GM19193 (cell line): Measurements from ENCODE around the gene DICER1.

Source experiments
- POLR2A ChIP-seq: IDR thresholded peaks from 4 replicates; pipeline ENCODE4 v1.6.1; 2011; ENCODE audit not compliant: insufficient read depth, insufficient read length; ENCODE audit errors: extremely low read depth

Gene DICER1

DNA sequence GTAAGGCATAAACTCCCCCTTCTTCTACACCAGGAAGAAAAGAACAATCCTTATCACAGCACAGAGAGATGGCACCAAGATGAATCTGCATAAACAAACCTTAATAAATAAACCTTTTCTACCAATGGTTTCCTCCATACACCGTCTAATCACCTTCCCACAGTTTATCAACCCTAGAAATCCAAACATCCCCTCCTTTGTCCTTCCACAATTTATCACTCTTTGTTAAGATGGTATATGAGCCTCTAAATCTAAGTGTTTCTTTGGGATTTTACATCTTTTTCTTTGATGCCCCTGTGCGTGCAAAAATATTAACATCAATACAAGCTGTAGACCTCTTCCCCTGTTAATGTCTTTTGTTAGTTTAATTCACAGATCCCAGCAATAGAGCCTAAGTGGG lies 12.5 kb downstream of the DICER1 start:
- no peak for TF ChIP-seq POLR2A

GRCh38 chr14:95143808-95144620 lies 13.3 kb downstream of the DICER1 start:
- no peak for TF ChIP-seq POLR2A

DNA sequence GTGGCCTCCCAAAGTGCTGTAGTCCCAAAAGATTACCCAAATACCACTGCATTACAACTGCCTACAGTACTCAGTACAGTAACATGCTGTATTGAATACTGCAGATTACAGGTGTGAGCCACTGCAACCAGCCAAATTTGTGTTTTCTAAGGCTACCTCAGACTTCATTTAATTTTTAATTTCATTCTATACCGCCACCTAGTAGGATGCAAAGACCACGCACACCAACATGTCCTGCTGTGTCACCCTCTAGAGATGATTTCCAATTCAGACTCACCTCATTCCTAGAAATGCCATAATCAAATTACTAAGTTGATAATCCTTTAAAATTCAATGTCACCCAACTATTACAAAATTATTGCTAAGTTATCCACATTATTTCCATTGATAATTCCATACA lies 15.1 kb downstream of the DICER1 start:
- no peak for TF ChIP-seq POLR2A

DNA sequence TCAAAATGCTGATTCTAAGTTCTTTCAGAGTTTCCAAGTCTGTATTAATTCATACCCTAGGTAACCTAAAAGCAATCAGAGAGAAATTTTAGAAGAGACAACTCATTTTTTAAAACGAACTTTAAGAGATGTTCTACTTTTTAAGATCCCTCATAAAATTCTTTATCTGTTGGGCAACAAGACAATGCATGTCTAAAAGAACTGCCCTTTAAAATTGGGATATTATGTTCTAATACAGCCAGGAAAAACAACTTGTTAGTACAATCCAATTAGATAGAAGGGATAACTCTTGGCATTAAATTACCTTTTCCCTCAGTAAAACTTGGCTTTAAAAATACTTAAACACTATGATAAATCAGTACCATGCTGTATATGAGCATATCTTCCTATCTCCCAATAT lies 15.6 kb downstream of the DICER1 start:
- no peak for TF ChIP-seq POLR2A

DNA sequence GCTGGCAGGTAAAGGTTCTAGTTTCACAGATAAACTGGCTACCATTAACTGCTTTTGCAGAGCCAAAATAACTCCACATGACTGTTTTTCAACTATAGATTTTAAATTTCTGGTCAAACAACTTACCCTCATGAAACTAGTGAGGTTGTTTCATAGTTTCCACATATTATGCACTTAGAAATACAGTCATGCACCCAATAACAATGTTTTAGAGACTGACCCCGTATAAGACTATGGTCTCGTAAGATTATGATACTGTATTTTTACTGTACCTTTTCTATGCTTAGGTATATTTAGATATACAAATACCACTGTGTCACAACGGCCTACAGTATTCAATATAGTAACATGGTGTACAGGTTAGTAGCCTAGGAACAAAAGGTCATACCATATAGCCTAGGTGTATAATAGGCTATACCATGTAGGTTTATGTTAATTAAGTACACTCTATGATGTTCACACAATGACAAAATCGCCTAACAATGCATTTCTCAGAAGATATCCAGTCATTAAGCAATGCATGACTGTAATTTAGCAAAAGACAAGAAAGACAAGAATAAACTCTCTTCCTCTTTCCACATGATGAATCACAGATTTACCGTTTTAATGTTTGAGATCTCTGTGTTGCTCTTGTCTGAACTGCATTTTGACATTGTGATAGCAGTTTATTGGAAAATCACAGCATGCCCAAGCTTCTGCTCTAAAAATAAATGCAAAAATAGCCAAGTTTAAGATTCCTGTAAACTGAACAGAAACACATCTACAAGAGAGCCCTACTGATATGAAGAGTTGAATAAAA lies 17.1 kb downstream of the DICER1 start:
- no peak for TF ChIP-seq POLR2A

DNA sequence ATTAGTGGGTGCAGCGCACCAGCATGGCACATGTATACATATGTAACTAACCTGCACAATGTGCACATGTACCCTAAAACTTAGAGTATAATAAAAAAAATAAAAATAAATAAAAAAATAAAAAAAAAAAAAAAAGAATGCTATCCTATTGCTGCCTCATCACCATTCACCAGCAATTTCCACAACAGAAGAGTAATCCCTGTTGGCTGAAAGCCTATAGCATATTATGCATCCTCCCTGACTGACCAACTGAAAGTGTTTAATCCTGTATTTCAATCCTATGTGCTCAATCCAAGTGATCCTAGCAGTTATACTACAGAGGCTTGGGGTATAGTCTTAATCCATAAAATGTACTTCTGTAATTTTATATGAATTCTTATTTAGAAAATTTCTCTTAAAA lies 18.5 kb downstream of the DICER1 start:
- TF ChIP-seq POLR2A: no peak

GRCh38 chr14:95137804-95138167 lies 19.5 kb downstream of the DICER1 start:
- no peak for TF ChIP-seq POLR2A

- no peak for TF ChIP-seq POLR2A
These were observed 20.0 kb downstream of the DICER1 start for GRCh38 chr14:95137164-95137803.

DNA sequence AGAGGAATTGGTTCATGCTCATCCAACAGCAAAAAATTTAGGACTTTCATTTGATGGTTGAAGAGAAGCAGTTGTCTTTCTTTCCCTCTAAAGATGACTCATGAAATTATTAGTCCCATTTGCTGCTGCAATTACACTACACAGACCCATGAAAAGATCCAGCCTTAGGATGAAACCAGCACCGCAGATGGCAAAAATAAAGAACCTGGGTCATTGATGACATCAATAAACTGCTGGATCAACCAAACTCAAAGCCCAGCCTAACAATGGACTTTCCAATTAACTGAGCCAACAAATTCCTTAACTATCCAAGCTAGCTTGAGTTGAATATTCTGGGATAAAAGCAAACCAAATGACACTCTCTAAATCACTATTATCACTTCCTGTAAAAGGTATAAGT lies 20.7 kb downstream of the DICER1 start:
- no peak for TF ChIP-seq POLR2A

GRCh38 chr14:95134304-95134933 lies 22.9 kb downstream of the DICER1 start:
- no peak for TF ChIP-seq POLR2A

DNA sequence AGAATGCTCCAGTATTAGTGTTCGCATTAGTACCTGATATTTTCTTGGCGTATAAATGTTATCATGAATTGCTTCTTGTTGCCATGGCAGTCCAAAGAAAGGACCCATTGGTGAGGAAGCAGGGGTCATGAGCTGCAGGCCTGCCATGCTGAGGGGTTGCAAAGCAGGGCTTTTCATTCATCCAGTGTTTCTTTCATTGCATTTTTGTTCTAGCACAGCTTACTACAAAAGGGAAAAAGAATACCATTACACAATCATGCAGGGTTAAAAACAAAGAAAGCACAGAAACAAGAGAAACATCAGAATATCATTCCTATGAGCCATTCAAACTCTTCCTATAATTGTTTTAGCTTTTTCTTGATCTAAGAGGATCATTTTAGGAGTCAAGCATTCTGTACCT lies 24.0 kb downstream of the DICER1 start:
- no peak for TF ChIP-seq POLR2A

GRCh38 chr14:95132760-95133159 lies 24.6 kb downstream of the DICER1 start:
- no peak for TF ChIP-seq POLR2A

GRCh38 chr14:95130549-95130948 lies 26.8 kb downstream of the DICER1 start:
- TF ChIP-seq POLR2A: no peak

DNA sequence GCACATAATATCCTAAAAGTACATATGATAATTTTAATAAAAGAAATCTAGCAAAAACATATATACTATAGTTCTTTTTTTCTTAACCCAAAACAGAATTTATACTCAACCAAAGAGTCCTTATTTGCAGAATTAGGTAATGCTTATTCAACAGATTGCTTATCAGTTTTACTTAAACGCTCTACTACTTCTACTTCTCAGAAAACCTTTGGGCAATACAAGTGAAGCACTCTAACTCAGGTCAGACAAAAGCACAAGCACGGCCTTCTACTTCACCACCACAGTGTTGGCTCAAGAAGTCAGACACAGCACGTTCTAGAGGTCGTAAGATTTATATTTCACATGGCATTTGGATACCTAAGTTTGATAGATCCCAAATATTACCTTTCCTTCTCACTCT lies 29.2 kb downstream of the DICER1 start:
- TF ChIP-seq POLR2A: no peak

DNA sequence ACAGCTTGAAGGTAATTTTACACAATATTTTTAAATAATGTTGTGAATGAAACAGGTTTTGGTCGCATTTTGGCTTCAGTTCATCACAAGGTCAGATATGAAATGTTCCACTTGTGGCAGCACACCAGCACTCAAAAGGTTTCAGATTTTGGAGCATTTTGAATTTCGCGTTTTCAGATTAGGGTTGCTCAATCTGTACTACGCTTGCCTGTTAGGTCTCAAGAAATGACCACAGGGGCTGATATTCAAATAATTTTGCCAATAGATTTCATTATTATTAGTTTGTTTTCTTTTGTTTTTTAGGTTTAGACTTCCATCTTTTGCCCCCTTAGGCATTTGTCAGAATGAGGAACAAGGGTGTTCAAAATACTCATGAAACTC lies 29.8 kb downstream of the DICER1 start:
- no peak for TF ChIP-seq POLR2A
